ENCODE results near the gene ABCA7. TPM values are rescaled to one million over a fixed set of nuclear protein-coding genes. Genes with fewer than 3 reads are reported as not detected.

Gene ABCA7
- total and polyA plus RNA-seq, 12 donors: 2.1 to 109 (median 18.8) TPM

DNA sequence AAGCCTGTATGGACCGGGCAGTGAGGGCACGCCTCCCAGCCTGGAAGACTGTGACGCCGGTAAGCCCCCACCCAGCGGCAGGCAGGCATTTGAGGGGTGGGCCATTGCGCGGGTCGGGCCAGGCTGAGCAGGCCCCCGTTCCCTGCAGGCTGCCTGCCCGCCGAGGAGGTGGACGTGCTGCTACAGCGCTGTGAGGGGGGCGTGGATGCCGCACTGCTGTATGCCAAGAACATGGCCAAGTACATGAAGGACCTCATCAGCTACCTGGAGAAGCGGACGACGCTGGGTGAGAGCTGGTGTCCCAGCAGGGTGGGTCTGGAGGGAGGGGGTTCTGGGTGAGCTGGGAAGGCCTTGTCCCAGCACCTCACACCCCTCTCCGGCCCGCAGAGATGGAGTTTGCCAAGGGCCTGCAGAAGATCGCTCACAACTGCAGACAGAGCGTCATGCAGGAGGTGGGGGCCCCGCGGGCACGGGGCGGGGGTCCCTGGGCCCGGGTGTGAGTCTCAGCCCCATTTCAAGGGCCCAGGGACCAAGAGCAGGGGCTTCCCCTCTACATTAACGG is 34.1 kb downstream of the ABCA7 start:
- peaks cover 0 to 8% of the 10 kb centered on the region in 2 donors for H3K4me1 ChIP-seq (replicated peaks in 1 of 2)
- WGBS, 4 donors: 74 to 81% (median 76%) methylated on average over 5 to 28 of the region's 28 CpGs
- intact Hi-C loops (cut with DNase I): no loop called here
- H3K27ac ChIP-seq: peak overlapping the region in 1 of 5 donors; percentile 34
- H3K9me3 ChIP-seq (replicated peaks in 1 of 3): no peaks in the 10 kb centered on the region
- no peaks in the 10 kb centered on the region for H3K36me3 ChIP-seq (replicated peaks in 1 of 2)
- no peak for TF ChIP-seq POLR2A (IDR thresholded peaks at IDR 0.05)
- TF ChIP-seq, protein P1, sequence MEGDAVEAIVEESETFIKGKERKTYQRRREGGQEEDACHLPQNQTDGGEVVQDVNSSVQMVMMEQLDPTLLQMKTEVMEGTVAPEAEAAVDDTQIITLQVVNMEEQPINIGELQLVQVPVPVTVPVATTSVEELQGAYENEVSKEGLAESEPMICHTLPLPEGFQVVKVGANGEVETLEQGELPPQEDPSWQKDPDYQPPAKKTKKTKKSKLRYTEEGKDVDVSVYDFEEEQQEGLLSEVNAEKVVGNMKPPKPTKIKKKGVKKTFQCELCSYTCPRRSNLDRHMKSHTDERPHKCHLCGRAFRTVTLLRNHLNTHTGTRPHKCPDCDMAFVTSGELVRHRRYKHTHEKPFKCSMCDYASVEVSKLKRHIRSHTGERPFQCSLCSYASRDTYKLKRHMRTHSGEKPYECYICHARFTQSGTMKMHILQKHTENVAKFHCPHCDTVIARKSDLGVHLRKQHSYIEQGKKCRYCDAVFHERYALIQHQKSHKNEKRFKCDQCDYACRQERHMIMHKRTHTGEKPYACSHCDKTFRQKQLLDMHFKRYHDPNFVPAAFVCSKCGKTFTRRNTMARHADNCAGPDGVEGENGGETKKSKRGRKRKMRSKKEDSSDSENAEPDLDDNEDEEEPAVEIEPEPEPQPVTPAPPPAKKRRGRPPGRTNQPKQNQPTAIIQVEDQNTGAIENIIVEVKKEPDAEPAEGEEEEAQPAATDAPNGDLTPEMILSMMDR (IDR thresholded peaks at IDR 0.05): no peak
- H3K27me3 ChIP-seq: peaks cover 27% of the 10 kb centered on the region
- no peak for DNase-seq
- no peak overlapping the region for H3K4me3 ChIP-seq

DNA sequence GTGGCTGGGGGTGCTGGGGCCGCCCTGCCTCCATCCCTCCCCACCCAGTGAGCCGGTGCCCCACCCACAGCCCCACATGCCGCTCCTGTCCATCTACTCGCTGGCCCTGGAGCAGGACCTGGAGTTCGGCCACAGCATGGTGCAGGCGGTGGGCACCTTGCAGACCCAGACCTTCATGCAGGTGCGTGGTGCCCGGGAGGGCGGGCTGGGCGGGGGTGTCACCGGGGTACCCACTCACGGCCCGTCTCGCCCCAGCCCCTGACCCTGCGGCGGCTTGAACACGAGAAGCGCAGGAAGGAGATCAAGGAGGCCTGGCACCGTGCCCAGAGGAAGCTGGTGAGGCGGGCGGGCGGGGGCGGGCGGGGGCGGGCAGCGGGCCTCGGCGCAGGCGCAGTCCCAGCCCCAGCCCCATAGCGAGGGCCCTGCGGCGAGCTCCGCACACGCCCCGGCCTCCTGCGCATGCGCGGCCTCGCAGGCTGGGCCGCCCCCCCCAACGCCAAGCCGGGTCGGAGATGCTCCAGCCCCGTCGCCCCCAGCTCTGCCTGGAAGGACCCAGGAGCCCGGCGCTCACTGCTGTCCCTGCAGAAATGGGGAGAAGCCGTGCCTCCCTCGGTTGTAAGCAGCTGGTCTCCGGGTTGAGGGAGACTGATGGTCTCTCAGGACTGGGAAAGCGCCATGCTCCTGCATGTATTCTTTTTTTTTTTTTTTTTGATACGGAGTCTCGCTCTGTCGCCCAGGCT is 34.8 kb downstream of the ABCA7 start:
- WGBS, 4 donors: 56 to 74% (median 60%) methylated on average over 16 to 54 of the region's 54 CpGs

GRCh38 chr19:1076046-1076386 is 36.1 kb downstream of the ABCA7 start:
- H3K36me3 ChIP-seq (replicated peaks in 1 of 2): no peaks in the 10 kb centered on the region
- peaks cover 0 to 1% of the 10 kb centered on the region in 2 donors for H3K4me1 ChIP-seq (replicated peaks in 1 of 2)
- intact Hi-C loops (cut with DNase I): no loop called here
- no peaks in the 10 kb centered on the region for H3K9me3 ChIP-seq (replicated peaks in 1 of 3)
- peaks cover 8% of the 10 kb centered on the region for H3K27me3 ChIP-seq
- H3K27ac ChIP-seq: no peak overlapping the region
- TF ChIP-seq, protein P1 (IDR thresholded peaks at IDR 0.05): no peak
- no peak for TF ChIP-seq POLR2A (IDR thresholded peaks at IDR 0.05)
- 69 to 73% (median 72%) methylated on average over 4 of the region's 4 CpGs for WGBS, 4 donors
- H3K4me3 ChIP-seq: no peak overlapping the region
- DNase-seq: no peak

More for the DNA sequence above, 34.8 kb downstream of the ABCA7 start:
- Histone ChIP-seq H3K4me3 (no peak overlapping the region), H3K4me1 (replicated peaks in 1 of 2) (peaks cover 0 to 5% of the 10 kb centered on the region in 2 donors), H3K27ac (peak overlapping the region in 1 of 5 donors; percentile 34), H3K27me3 (peaks cover 21% of the 10 kb centered on the region), H3K9me3 (replicated peaks in 1 of 3) (no peaks in the 10 kb centered on the region), H3K36me3 (replicated peaks in 1 of 2) (no peaks in the 10 kb centered on the region)
- TF ChIP-seq, protein P1 (IDR thresholded peaks at IDR 0.05): no peak
- no peak for TF ChIP-seq POLR2A (IDR thresholded peaks at IDR 0.05)
- peak; percentile 69 to 87 (median 75) for DNase-seq
- intact Hi-C loops (cut with DNase I): no loop called here

DNA sequence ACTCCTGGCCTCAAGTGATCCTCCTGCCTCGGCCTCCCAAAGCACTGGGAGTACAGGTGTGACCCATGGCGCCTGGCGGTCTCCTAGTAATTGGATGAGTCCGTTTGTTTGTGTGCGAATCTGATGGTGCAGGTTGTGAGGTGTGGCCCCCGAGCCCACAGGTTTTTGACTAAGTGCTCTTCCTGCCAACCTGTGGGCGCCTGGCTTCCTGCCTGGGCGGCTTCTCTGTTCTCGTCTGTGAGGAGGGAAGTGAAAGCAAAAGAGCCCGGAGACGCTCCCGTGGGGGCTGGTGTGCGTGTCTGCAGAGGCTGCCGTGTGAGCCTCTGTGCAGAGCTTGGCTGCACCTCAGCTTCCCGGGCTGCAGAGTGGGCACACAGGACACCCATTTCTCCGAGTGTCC is 37.0 kb downstream of the ABCA7 start:
- peak in 6 of 7 donors; percentile 45 to 77 (median 60) for DNase-seq
- H3K4me1 ChIP-seq (replicated peaks in 1 of 2): no peaks in the 10 kb centered on the region
- no peaks in the 10 kb centered on the region for H3K36me3 ChIP-seq (replicated peaks in 1 of 2)
- no peaks in the 10 kb centered on the region for H3K9me3 ChIP-seq (replicated peaks in 1 of 3)
- TF ChIP-seq, protein P1 (IDR thresholded peaks at IDR 0.05): no peak
- no peak for TF ChIP-seq POLR2A (IDR thresholded peaks at IDR 0.05)
- 20 to 59% (median 49%) methylated on average over 1 to 16 of the region's 16 CpGs for WGBS, 4 donors
- intact Hi-C loops (cut with DNase I): no loop called here
- no peak overlapping the region for H3K4me3 ChIP-seq
- peaks cover under 1% of the 10 kb centered on the region for H3K27me3 ChIP-seq
- no peak overlapping the region for H3K27ac ChIP-seq

Measured in adrenal gland (tissue), 12 donors.